Esophagus squamous epithelium (tissue), 4 donors: Measurements from ENCODE around the gene SLC35G2.

Source experiments
- POLR2A ChIP-seq, 4 donors: fragments of 450-650 bp; IDR thresholded peaks; one replicate each; pipeline ENCODE4 v1.6.1; 2017; ENCODE audit warnings: antibody characterized with exemption in 4 of 4, mild to moderate bottlenecking in 4 of 4, moderate library complexity in 3 of 4
- TF ChIP-seq, protein P1 (sequence below), 6 experiments: fragments of 450-650 bp in 4 of 6; fragments of 200-600 bp in 2 of 6; sonication (generic) in 2 of 6; IDR thresholded peaks; one replicate each; pipeline ENCODE4 v1.5.1; 2016 to 2019; ENCODE audit warnings: antibody characterized with exemption in 6 of 6, mild to moderate bottlenecking in 4 of 6, moderate library complexity in 4 of 6

GRCh38 chr3:136783708-136784191, 35.2 kb upstream of the SLC35G2 start:
- TF ChIP-seq POLR2A (IDR thresholded peaks at IDR 0.05): no peak
- TF ChIP-seq, protein P1, sequence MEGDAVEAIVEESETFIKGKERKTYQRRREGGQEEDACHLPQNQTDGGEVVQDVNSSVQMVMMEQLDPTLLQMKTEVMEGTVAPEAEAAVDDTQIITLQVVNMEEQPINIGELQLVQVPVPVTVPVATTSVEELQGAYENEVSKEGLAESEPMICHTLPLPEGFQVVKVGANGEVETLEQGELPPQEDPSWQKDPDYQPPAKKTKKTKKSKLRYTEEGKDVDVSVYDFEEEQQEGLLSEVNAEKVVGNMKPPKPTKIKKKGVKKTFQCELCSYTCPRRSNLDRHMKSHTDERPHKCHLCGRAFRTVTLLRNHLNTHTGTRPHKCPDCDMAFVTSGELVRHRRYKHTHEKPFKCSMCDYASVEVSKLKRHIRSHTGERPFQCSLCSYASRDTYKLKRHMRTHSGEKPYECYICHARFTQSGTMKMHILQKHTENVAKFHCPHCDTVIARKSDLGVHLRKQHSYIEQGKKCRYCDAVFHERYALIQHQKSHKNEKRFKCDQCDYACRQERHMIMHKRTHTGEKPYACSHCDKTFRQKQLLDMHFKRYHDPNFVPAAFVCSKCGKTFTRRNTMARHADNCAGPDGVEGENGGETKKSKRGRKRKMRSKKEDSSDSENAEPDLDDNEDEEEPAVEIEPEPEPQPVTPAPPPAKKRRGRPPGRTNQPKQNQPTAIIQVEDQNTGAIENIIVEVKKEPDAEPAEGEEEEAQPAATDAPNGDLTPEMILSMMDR (IDR thresholded peaks at IDR 0.05): no peak
